HG02885 (cell line): Measurements from ENCODE around the gene TMEM91.
"Not testable (repeated sequence)": the region's sequence is repeated elsewhere in the genome, so short reads cannot be mapped to it uniquely, and the experiment has no call there.

Experiments
- ATAC-seq: cut with Tn5 transposase; IDR thresholded peaks from one replicate; pipeline ENCODE4 v1.9.1; 2021; ENCODE audit warnings: mild to moderate bottlenecking; ENCODE audit not compliant: unreplicated experiment, poor library complexity

TMEM91 gene

DNA sequence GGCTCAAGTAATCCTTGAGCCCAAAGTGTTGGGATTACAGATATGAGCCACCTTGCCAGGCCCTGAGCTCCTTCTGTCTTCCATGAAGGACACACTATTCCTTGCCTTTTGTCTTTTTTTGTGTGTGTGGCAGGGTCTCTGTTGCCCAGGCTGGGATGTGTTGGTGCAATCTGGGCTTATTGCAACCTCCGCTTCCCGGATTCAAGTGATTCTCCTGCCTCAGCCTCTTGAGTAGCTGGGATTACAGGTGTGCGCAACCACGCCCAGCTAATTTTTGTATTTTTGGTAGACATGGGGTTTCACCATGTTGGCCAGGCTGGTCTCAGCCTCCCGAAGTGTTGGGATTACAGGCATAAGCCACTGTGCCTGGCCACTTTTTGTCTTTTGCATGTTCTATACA lies 32.5 kb downstream of the TMEM91 start:
- not testable (repeated sequence) for ATAC-seq

DNA sequence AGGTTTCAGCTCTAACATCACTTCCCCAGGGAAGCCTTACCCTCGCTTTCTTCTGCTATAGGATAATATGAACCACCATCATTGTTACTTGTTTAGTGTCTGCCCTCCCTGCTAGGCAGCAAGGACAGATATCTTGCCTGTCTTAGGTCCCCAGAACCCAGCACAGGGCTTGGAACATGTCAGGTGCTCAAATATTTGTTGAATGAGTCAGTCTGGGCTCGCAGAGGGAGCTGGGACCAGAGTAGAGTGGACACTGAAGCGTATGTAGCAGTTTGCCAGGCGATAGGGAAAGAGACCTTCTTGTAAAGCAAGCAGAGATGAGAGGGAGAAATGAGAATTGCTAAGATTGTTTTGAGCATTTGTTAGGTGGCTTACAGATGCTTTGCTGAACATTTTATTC lies 33.0 kb downstream of the TMEM91 start:
- ATAC-seq = no peak

DNA sequence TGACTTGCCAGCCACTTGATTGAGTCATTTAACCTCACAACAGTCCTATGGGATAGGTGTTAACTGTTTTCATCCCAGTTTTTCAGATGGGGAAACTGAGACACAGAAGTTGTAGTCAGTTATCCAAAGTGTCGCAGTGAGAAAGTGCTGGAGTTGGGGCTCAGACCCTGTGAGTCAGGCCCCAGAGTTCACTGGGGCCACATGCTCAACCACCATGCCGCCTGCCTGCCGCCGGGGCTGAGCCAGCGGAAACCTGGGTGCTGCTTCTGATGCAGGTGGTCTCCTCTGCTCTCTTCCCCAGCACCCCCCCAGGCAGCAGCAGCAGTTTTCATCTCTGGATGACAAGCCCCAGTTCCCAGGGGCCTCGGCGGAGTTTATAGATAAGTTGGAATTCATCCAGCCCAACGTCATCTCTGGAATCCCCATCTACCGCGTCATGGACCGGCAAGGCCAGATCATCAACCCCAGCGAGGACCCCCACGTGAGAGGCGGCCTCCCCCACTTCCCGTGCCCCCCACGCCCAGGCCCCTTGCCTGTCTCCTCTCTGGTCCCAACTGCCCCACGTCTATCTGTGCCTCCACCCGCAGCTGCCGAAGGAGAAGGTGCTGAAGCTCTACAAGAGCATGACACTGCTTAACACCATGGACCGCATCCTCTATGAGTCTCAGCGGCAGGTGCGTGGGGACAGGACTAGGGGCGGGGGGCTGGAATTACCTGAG lies 34.2 kb downstream of the TMEM91 start:
- no peak for ATAC-seq

DNA sequence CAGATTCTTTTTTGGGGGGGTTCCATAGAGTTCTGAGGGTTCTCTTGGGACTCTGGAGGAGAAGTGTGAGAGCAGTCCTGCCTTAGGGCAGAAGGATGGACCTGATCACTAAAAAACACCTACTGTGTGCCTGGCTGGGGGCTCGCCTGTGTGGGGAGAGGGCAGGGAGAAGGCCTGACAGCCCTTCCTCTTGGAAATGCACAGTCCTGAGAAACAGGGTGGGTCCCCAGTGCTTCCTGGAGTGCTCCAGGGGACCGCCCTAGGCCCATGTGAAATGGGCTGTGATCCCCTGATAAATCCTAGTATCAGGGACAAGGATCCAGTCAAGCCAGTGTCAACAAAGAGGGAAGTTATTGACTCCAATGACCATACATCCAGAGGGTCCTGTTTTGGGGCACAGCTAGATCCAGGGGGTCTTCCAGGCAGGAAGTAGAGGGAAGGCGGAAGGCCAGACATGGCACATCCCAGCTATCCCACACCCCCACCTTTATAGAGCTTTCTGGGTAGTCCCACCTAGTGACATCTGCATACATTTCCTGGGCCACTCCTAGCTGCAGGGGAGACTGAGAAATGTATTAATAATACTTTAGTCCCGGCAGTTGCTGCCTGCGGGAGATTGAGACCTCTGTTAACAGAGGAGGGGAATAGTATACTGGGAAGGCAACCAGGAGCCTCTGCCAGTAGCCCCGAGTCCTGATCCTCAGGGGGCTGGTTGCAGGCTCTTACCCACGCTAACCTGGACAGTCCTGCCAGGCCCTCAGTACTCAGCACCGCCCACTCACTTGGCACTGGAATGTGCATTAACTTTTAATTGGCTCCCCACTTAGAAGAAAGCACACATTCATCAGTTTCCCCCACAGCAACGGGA lies 35.0 kb downstream of the TMEM91 start:
- ATAC-seq = no peak

DNA sequence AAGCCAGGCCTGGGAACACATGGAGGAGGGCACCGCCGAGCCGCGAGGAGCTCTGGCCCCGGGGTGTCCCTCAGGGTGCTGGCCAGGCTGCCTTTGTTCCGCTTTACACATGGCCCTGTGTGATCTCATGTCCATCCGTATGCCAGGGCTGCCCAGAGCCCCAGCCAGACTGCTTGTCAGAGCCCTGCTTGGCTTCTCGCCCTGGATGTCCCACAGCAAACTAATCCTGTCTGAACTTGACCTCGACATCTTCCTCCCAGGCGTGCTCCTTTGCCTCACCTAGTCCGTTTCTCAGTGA lies 35.6 kb downstream of the TMEM91 start:
- ATAC-seq = no peak

DNA sequence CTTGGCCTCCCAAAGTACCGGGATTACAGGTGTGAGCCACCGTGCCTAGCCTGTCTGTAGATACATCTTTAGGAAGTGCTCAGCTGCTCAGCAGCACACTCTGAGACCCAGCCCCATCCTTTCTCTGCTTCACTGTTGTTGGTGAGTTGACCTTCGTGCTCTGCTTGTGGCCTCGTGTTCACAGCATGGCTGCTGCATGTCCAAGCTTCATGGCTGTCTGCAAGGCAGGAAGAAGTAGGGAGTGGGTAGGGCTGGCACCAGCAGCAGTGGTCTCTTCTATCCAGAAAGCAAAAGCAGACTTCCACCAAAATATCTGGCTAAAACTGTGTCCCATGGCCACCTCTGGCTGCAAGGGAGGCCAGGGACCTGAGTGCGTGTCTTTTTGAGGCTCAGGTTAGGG lies 36.6 kb downstream of the TMEM91 start:
- no peak for ATAC-seq

DNA sequence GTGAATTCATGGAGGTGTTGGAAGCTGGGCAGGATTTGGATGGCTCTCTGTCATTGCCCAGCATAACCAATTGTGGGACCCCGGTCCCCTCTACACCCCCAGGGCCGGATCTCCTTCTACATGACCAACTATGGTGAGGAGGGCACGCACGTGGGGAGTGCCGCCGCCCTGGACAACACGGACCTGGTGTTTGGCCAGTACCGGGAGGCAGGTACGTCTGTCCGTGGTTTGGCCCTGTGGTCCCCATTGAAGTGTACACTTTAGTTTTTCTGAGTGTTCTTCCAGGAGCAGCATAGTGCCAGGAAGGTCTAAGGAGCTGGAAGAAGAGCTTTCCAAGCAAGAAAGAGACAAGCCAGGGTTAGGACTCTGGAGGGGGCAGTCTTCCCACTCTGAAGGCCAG lies 37.6 kb downstream of the TMEM91 start:
- ATAC-seq = no peak

DNA sequence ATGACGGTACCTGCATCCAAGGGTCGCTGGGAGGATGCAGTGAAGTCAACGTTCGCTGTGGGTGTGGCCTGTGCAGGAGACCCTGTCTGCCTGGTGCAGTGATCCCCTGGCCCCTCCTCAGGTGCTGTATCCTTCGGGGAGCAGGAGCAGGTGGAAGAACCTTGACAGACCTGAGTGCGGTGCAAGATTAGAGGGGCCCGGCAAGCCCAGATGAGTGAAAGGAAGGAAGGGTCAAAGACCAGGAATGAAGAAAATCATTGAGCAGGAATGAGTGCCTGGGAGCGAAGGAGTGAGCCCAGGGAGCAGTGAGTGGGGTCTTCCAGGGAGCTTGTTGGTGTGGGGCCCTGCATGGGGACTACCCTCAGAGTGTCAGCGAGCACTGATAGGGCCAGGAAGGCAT lies 38.1 kb downstream of the TMEM91 start:
- no peak for ATAC-seq

DNA sequence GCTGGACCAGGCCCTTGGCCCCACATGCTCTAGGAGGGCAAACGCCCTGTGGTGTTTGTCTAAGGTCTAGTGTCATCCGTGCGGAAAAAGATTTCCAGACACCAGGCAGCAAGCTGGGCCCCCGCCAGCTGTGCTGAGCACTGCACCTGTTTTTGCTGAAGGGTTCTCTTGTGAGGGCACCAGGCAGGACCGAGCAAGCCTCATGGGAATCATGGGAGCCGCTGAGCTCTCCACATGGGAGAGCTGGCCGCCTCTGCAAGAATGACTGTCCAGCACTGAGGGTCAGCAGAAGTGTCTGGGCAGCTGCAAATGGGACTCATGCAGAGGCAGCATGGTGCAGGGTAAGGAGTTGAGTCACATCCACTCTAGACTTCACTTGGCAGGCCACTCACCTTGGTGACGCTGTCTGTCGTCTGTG lies 38.8 kb downstream of the TMEM91 start:
- ATAC-seq = no peak

DNA sequence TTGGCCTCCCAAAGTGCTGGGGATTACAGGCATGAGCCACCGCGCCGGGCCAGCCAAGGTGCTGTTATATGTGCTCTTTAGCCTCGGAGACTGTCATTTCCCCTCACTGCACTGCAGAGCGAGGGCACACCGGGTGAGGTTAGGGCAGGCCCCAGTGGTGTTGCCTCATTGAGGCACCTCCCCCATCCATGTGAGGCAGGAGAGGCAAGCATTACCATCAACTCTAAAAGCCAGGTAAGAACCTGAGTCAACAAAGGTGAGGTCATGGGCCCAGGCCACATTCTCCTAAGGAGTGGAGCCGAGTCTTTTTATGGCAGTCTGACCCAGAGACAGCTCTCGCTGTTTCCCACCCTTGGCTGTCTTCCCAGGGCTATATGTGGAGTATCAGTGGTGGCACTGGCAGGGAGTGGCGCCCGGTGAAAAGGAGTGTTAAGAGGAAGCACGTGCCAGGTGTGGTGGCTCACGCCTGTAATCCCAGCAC lies 39.9 kb downstream of the TMEM91 start:
- no peak for ATAC-seq

DNA sequence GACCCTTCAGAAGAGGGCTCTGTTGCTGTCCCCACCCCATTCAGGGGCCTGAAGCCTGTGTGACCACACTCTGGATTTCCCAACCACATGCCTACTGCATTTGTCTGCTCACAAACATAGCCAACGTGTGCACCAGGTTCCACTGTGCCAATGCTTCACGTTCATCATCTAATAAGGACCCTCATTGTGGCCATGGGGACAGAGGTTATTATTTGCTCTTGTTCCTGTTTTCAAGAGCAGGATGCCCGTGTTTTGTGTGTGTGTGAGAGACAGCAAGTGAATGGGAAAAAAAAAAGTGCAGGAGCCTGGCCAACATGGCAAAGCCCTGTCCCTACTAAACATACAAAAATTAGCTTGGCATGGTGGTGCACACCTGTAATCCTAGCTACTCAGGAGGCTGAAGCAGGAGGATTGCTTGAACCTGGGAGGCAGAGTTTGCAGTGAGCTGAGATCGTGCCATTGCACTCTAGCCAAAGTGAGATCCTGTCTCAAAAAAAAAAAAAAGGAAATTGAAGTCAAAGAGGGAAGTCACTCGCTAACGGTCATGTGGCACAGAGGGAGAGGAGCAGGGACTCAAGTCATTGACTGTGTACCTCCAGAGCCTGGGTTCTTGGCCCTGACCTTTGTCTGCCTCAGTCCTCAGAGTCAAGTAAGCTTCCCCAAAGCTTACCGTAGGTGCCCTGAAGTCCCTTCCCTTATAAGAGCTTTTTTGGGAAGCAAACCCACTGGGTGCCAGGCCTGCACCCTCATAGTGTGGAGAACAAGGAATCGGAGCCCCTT lies 44.0 kb downstream of the TMEM91 start:
- ATAC-seq = no peak

DNA sequence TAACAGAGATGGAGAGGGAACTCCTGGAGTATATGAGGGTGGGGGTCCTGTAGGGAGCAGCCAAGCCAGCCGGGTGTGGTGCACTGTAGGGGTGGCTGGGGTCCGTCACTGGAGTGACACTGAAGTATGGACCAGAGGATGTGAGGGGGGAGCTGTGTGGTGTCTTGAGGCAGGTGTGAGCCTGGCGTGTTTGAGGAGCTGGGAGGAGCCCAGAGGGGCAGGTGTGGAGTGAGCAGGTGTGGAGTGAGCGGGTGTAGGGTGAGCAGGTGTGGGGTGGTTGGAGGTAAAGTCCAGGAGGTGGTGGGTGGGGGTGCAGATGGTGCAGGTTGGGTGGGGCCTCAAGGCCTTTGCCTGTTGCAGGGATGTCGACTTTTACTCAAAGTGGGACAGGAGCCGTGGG lies 45.0 kb downstream of the TMEM91 start:
- ATAC-seq = no peak

DNA sequence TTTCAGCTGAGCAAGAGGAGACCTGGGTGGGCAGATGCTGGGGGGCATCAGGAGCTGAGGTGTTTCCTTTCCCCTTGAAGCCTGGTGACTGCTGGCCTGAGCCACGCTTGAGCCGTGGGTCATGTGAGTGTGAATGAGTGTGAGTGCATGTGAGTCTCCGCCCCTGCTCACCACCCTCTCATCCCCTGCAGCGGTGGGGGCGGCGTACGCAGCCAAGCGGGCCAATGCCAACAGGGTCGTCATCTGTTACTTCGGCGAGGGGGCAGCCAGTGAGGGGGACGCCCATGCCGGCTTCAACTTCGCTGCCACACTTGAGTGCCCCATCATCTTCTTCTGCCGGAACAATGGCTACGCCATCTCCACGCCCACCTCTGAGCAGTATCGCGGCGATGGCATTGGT lies 45.6 kb downstream of the TMEM91 start:
- no peak for ATAC-seq

DNA sequence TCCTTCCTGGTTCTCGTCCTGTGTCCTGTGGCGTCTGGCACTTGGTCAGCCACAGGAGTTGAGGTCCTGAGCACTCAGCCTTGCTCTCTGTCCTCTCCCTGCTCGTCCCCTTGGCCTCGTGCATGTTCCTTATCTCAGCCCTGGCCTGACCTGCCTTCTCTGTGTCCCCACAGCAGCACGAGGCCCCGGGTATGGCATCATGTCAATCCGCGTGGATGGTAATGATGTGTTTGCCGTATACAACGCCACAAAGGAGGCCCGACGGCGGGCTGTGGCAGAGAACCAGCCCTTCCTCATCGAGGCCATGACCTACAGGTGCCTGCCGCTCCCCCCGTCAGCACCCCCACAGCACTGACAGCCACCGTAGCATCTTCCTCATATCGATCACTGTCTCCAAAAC lies 46.1 kb downstream of the TMEM91 start:
- ATAC-seq = no peak

DNA sequence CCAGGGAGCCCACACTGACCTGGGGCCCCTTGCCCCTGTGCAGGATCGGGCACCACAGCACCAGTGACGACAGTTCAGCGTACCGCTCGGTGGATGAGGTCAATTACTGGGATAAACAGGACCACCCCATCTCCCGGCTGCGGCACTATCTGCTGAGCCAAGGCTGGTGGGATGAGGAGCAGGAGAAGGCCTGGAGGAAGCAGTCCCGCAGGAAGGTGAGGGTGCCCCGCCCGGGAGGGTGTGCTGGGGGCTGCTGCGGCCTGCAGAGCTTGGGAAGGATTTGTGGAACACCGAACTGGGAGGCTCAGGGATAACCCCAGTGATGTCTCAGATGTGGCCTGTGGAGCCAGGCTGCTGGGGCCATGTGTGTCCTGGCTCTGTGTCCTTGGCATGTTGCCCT lies 46.6 kb downstream of the TMEM91 start:
- ATAC-seq = no peak

DNA sequence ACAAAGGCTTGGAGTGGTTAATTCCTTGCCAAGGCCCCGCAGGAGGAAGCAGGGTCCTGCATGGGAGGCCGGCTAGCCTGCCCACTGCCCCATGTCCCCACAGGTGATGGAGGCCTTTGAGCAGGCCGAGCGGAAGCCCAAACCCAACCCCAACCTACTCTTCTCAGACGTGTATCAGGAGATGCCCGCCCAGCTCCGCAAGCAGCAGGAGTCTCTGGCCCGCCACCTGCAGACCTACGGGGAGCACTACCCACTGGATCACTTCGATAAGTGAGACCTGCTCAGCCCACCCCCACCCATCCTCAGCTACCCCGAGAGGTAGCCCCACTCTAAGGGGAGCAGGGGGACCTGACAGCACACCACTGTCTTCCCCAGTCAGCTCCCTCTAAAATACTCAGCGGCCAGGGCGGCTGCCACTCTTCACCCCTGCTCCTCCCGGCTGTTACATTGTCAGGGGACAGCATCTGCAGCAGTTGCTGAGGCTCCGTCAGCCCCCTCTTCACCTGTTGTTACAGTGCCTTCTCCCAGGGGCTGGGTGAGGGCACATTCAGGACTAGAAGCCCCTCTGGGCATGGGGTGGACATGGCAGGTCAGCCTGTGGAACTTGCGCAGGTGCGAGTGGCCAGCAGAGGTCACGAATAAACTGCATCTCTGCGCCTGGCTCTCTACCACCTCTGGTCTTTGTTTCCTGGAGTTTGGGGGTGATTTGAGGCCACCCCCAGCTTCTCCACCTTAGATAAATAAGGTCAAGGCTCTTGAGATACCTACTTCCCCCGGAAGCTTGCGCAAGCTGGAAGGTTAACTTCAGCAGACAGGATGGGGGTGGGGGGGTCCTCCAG lies 48.2 kb downstream of the TMEM91 start:
- ATAC-seq = no peak

DNA sequence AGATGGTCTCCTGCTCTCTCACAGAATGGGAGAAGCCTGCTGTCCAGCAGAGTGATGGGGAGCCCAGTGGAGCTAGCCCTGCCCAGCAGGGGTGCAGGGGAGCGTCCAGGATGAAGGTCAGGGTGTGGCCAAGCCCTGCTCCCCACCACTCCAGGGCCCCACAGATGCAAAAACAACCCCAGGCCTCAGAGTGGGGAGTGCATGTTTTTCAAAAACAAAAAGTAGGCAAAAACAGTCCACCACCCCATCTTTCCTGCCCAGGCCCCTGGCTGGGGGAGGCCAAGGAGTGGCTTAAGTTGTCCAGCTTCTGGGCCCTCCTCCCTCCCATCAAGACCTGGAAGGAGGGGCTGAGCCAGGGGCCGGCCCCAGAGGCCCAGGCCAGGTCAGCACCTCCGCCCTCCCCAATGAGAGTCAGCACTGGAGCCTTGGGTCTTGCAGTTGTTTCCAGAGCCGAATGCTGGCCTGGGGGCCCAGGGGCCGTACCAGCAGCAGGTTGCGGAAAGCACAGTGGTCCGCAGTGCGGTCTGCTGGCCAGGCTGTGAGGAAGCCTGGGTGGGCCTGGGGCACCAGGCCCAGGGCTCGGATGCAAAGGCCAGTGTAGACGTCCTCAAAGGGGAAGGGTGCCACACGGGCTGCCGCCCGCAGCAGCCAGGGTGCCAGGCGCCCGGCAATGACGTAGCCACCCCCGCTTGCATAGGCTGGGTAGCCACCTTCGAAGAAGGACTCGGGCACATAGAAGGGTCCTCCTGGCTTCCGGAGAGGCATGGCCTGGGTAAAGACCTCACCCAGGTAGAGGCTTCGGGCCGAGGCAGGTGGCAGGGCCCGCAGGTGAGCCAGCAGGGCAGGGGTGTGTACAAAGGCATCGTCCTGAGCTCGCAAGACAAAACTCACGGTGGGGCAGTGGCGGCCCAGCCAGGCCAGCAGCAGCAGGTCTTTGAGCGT lies 49.1 kb downstream of the TMEM91 start:
- no peak for ATAC-seq

DNA sequence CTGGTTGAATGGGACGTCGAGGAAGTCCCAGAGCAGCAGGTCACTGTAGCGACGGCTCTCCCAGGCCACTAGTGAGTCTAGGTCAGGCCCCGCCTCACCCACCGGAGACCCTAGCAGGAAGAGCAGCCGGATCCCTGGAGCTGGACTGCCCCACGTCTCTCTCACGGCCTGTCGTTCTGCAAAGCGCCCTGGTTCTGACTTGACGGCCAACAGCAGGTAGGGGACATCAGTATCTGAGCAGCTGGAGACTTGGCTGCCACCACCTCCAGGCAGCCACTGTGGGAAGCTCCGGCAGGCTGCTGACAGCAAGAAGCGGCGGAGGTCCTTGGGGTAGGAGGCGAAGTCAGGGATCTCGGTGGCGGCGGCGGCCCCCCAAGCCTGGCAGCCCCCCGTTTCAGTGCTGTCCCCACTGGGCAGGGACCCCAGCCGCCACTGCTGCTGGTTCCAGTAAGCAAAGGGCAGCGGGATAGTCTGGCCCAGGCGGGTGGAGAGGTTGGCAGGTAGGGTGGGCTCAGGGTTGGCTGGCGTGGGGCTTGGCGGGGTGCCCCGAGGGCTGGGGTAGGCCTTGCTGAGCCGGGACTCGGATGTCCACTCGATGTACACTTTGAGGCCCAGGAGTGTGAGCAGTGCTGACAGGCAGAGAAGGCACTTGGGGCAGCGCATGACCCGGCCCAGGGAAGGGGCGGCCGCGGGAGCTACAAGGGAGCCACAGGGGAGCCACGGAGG lies 49.9 kb downstream of the TMEM91 start:
- ATAC-seq = no peak
